CD4-positive, alpha-beta T cell treated with Interleukin-15 for 1 hour (primary cell): ENCODE measurements around the gene DGKB.

Source experiments
- DNase-seq: peaks from one replicate; pipeline ENCODE4 v3.0.0-alpha.2; 2020

Gene DGKB

GRCh38 chr7:14818871-14819270 is 83.7 kb downstream of the DGKB start:
- no peak for DNase-seq

- no peak for DNase-seq
These were observed 84.5 kb downstream of the DGKB start for GRCh38 chr7:14817829-14818614.

GRCh38 chr7:14807507-14807906 is 95.0 kb downstream of the DGKB start:
- DNase-seq: no peak

GRCh38 chr7:14806891-14807290 is 95.7 kb downstream of the DGKB start:
- no peak for DNase-seq

GRCh38 chr7:14805105-14805719 is 97.3 kb downstream of the DGKB start:
- no peak for DNase-seq

- DNase-seq: no peak
These were observed 101.9 kb downstream of the DGKB start for GRCh38 chr7:14800664-14801063.

GRCh38 chr7:14793151-14793550 is 109.4 kb downstream of the DGKB start:
- no peak for DNase-seq

- no peak for DNase-seq
These were observed 115.0 kb downstream of the DGKB start for GRCh38 chr7:14787551-14787950.

- no peak for DNase-seq
These were observed 116.1 kb downstream of the DGKB start for GRCh38 chr7:14786314-14786895.

GRCh38 chr7:14777806-14778205 is 124.7 kb downstream of the DGKB start:
- DNase-seq: no peak

- DNase-seq: no peak
These were observed 126.3 kb downstream of the DGKB start for GRCh38 chr7:14776266-14776665.

GRCh38 chr7:14773729-14774271 is 128.8 kb downstream of the DGKB start:
- no peak for DNase-seq

GRCh38 chr7:14770614-14771013 is 131.9 kb downstream of the DGKB start:
- DNase-seq: no peak

- no peak for DNase-seq
These were observed 133.3 kb downstream of the DGKB start for GRCh38 chr7:14769261-14769660.

- no peak for DNase-seq
These were observed 134.7 kb downstream of the DGKB start for GRCh38 chr7:14767716-14768425.

- no peak for DNase-seq
These were observed 135.8 kb downstream of the DGKB start for GRCh38 chr7:14766747-14767146.

- DNase-seq: no peak
These were observed 136.8 kb downstream of the DGKB start for GRCh38 chr7:14765731-14766130.

- no peak for DNase-seq
These were observed 140.0 kb downstream of the DGKB start for GRCh38 chr7:14762561-14762960.

GRCh38 chr7:14761510-14762296 is 140.8 kb downstream of the DGKB start:
- DNase-seq: no peak

- no peak for DNase-seq
These were observed 141.6 kb downstream of the DGKB start for GRCh38 chr7:14760730-14761478.

- DNase-seq: no peak
These were observed 142.8 kb downstream of the DGKB start for GRCh38 chr7:14759785-14760184.

GRCh38 chr7:14754631-14755030 is 147.9 kb downstream of the DGKB start:
- DNase-seq: no peak
